Prostate gland (tissue), 2 donors: Measurements from ENCODE around the gene PLPP1. TPM values are rescaled to one million over a fixed set of nuclear protein-coding genes. Genes with fewer than 3 reads are reported as not detected.

Experiments
- DNase-seq: peaks from one replicate; pipeline ENCODE4 v3.0.0-alpha.2; 2019; ENCODE audit warnings: low spot score
- H3K27ac ChIP-seq, 2 donors: fragments of 200-600 bp; sonication (generic); 2 replicates each; pipeline ENCODE4 v1.5.1; 2017 to 2019
- H3K27me3 ChIP-seq: fragments of 200-600 bp; sonication (generic); replicated peaks from 2 replicates; pipeline ENCODE4 v1.5.1; 2019; ENCODE audit not compliant: insufficient read depth
- H3K36me3 ChIP-seq, 2 donors: fragments of 200-600 bp; sonication (generic); 1 replicate in 1 of 2; 2 replicates in 1 of 2; pipeline versions ENCODE4 v1.5.1 to v1.8.1; 2017 to 2019
- H3K4me1 ChIP-seq: fragments of 200-600 bp; sonication (generic); replicated peaks from 2 replicates; pipeline ENCODE4 v1.5.1; 2019
- H3K4me3 ChIP-seq, 2 donors: fragments of 200-600 bp; sonication (generic); 2 replicates each; pipeline ENCODE4 v1.5.1; 2017 to 2019
- H3K9me3 ChIP-seq: fragments of 200-600 bp; sonication (generic); 2 replicates; pipeline ENCODE4 v1.5.1; 2017
- CTCF ChIP-seq, 4 experiments: fragments of 200-600 bp in 2 of 4; fragments of 450-650 bp in 2 of 4; sonication (generic) in 2 of 4; IDR thresholded peaks; 1 replicate in 3 of 4; 2 replicates in 1 of 4; pipeline ENCODE4 v1.5.1; 2016 to 2019; ENCODE audit warnings: antibody characterized with exemption in 4 of 4, mild to moderate bottlenecking in 2 of 4, moderate library complexity in 2 of 4
- POLR2A ChIP-seq: fragments of 450-650 bp; IDR thresholded peaks from one replicate; pipeline ENCODE4 v1.6.1; 2016; ENCODE audit warnings: antibody characterized with exemption, mild to moderate bottlenecking
- POLR2AphosphoS5 ChIP-seq: sonication (generic); formaldehyde crosslinking; IDR thresholded peaks from one replicate; pipeline ENCODE4 v1.6.1; 2017; ENCODE audit warnings: antibody characterized with exemption
- WGBS: methylation state at CpG from one replicate; pipeline ENCODE4 v1.1.5; 2018; 5-methylcytosine and 5-hydroxymethylcytosine counted together
- intact Hi-C: fragments of 100-400 bp; cut with DNase I; formaldehyde crosslinking; loops from one replicate; pipeline ENCODE4 v1.14.2; 2022
- microRNA-seq: library from miRNA; unstranded; fragments of <30 nt; microRNA quantifications from one replicate; pipeline ENCODE4, GENCODE V29; 2016
- small RNA-seq, 2 donors: library from RNA; depleted of rRNA; stranded (forward); fragments of <200 nt; gene quantifications; one replicate each; pipeline ENCODE3, GENCODE V24; 2016
- total RNA-seq, 2 donors: library from RNA; depleted of rRNA; stranded (reverse); fragments of >200 nt; gene quantifications; one replicate each; pipeline ENCODE4 v1.1.0, GENCODE V29; 2016

PLPP1 gene
- total RNA-seq, 2 donors from 2014 or later, result 823 to 5,059 TPM

GRCh38 chr5:55383254-55383653 lies 151.5 kb downstream of the PLPP1 start:
- DNase-seq, result no peak
- TF ChIP-seq POLR2AphosphoS5 (no peak), POLR2A (no peak), CTCF (IDR thresholded peaks at IDR 0.05) (no peak)
- H3K36me3 ChIP-seq, result no peaks in the 10 kb centered on the region

GRCh38 chr5:55377810-55378209 lies 157.0 kb downstream of the PLPP1 start:
- WGBS, result 82% methylated on average over 1 of the region's 1 CpG
- Histone ChIP-seq H3K9me3 (no peaks in the 10 kb centered on the region), H3K4me3 (no peak overlapping the region), H3K36me3 (no peaks in the 10 kb centered on the region), H3K4me1 (no peaks in the 10 kb centered on the region), H3K27me3 (no peaks in the 10 kb centered on the region), H3K27ac (no peak overlapping the region)
- intact Hi-C loops, result no loop called here
- DNase-seq, result no peak
- TF ChIP-seq POLR2A, result no peak
- TF ChIP-seq POLR2AphosphoS5, result no peak
- no peak for TF ChIP-seq CTCF (IDR thresholded peaks at IDR 0.05)

More at GRCh38 chr5:55383254-55383653, 151.5 kb downstream of the PLPP1 start:
- intact Hi-C loops, result no loop called here
- H3K27me3 ChIP-seq, result no peaks in the 10 kb centered on the region
- H3K27ac ChIP-seq, result no peak overlapping the region
- H3K4me3 ChIP-seq, result no peak overlapping the region
- no peaks in the 10 kb centered on the region for H3K4me1 ChIP-seq
- H3K9me3 ChIP-seq, result no peaks in the 10 kb centered on the region

Small RNA genes lying within 50 kb of the gene (microRNA-seq; reads per million reads assigned to microRNA genes)
- 1.8 reads per million, percentile 26 among the genes with 10 or more reads in this experiment for gene MIR5687

Small RNA genes lying within 50 kb of the gene (small RNA-seq; reads per million reads assigned to genes)
- 0 to 0.10 reads per million in 2 donors for gene MIR5687

Other genes starting within 250 kb of the PLPP1 start
- 10 to 100 TPM; 24.9 to 28.2 TPM for gene DHX29, start 227.3 kb downstream of the PLPP1 start, total RNA-seq
- 10 to 100 TPM; 46.6 to 73.5 TPM for gene MTREX, start 227.0 kb downstream of the PLPP1 start, total RNA-seq
- gene SLC38A9, start 177.4 kb upstream of the PLPP1 start, total RNA-seq, result 10 to 100 TPM; 14.8 to 20.8 TPM
- gene DDX4, start 203.1 kb upstream of the PLPP1 start, total RNA-seq, result 10 to 100 TPM in 1 of 2 donors, not detected in 1; 34.9 TPM